ENCODE data around the gene IMPDH1.

The IMPDH1 gene

GRCh38 chr7:128370491-128370890 lies 39.3 kb downstream of the IMPDH1 start:
- DNase-seq (ENCODE audit: low read depth) = no peak
- no peak overlapping the region for H3K4me3 ChIP-seq (ENCODE audit: low read depth, low read length)

- H3K4me3 ChIP-seq (ENCODE audit: low read depth, low read length) = no peak overlapping the region
- no peak for DNase-seq (ENCODE audit: low read depth)
Measured at GRCh38 chr7:128366986-128367385, 42.8 kb downstream of the IMPDH1 start.

GRCh38 chr7:128366300-128366699 lies 43.5 kb downstream of the IMPDH1 start:
- no peak for DNase-seq (ENCODE audit: low read depth)
- no peak overlapping the region for H3K4me3 ChIP-seq (ENCODE audit: low read depth, low read length)

GRCh38 chr7:128365432-128365831 lies 44.4 kb downstream of the IMPDH1 start:
- no peak for DNase-seq (ENCODE audit: low read depth)
- no peak overlapping the region for H3K4me3 ChIP-seq (ENCODE audit: low read depth, low read length)

- no peak overlapping the region for H3K4me3 ChIP-seq (ENCODE audit: low read depth, low read length)
- no peak for DNase-seq (ENCODE audit: low read depth)
Measured at GRCh38 chr7:128364166-128364870, 45.5 kb downstream of the IMPDH1 start.

GRCh38 chr7:128363261-128363721 lies 46.5 kb downstream of the IMPDH1 start:
- DNase-seq (ENCODE audit: low read depth) = no peak
- no peak overlapping the region for H3K4me3 ChIP-seq (ENCODE audit: low read depth, low read length)

- DNase-seq (ENCODE audit: low read depth) = no peak
- no peak overlapping the region for H3K4me3 ChIP-seq (ENCODE audit: low read depth, low read length)
Measured at GRCh38 chr7:128362670-128363069, 47.1 kb downstream of the IMPDH1 start.

- peak within 1 kb of the TSS; percentile 49 for H3K4me3 ChIP-seq (ENCODE audit: low read depth, low read length)
Measured at GRCh38 chr7:128361411-128362379, 48.1 kb downstream of the IMPDH1 start, which contains the start of gene PRRT4. Gene PRRT4, minus strand, starts transcription at chr7:128361690.

GRCh38 chr7:128360359-128360678 lies 49.5 kb downstream of the IMPDH1 start:
- no peak for DNase-seq (ENCODE audit: low read depth)
- no peak overlapping the region for H3K4me3 ChIP-seq (ENCODE audit: low read depth, low read length)

More at GRCh38 chr7:128361411-128362379, 48.1 kb downstream of the IMPDH1 start, which contains the start of gene PRRT4:
- no peak for DNase-seq (ENCODE audit: low read depth)

GRCh38 chr7:128359939-128360338 lies 49.8 kb downstream of the IMPDH1 start:
- no peak overlapping the region for H3K4me3 ChIP-seq (ENCODE audit: low read depth, low read length)
- no peak for DNase-seq (ENCODE audit: low read depth)

GRCh38 chr7:128359336-128359735 lies 50.4 kb downstream of the IMPDH1 start:
- no peak for DNase-seq (ENCODE audit: low read depth)
- H3K4me3 ChIP-seq (ENCODE audit: low read depth, low read length) = no peak overlapping the region

- H3K4me3 ChIP-seq (ENCODE audit: low read depth, low read length) = no peak overlapping the region
- no peak for DNase-seq (ENCODE audit: low read depth)
Measured at GRCh38 chr7:128358233-128358632, 51.5 kb downstream of the IMPDH1 start.

GRCh38 chr7:128357217-128357613 lies 52.6 kb downstream of the IMPDH1 start:
- no peak for DNase-seq (ENCODE audit: low read depth)
- H3K4me3 ChIP-seq (ENCODE audit: low read depth, low read length) = no peak overlapping the region

- H3K4me3 ChIP-seq (ENCODE audit: low read depth, low read length) = no peak overlapping the region
- DNase-seq (ENCODE audit: low read depth) = no peak
Measured at GRCh38 chr7:128356546-128357216, 53.1 kb downstream of the IMPDH1 start.

- no peak for DNase-seq (ENCODE audit: low read depth)
- H3K4me3 ChIP-seq (ENCODE audit: low read depth, low read length) = no peak overlapping the region
Measured at GRCh38 chr7:128353610-128354009, 56.2 kb downstream of the IMPDH1 start.

- DNase-seq (ENCODE audit: low read depth) = no peak
- no peak overlapping the region for H3K4me3 ChIP-seq (ENCODE audit: low read depth, low read length)
Measured at GRCh38 chr7:128353189-128353588, 56.6 kb downstream of the IMPDH1 start.

- H3K4me3 ChIP-seq (ENCODE audit: low read depth, low read length) = no peak overlapping the region
- DNase-seq (ENCODE audit: low read depth) = no peak
Measured at GRCh38 chr7:128352636-128353035, 57.1 kb downstream of the IMPDH1 start.

- no peak for DNase-seq (ENCODE audit: low read depth)
- no peak overlapping the region for H3K4me3 ChIP-seq (ENCODE audit: low read depth, low read length)
Measured at GRCh38 chr7:128352153-128352537, 57.6 kb downstream of the IMPDH1 start.

- H3K4me3 ChIP-seq (ENCODE audit: low read depth, low read length) = no peak overlapping the region
- DNase-seq (ENCODE audit: low read depth) = no peak
Measured at GRCh38 chr7:128351296-128352152, 58.3 kb downstream of the IMPDH1 start.
